ENCODE results near the gene FEZF2. TPM values are rescaled to one million over a fixed set of nuclear protein-coding genes. Genes with fewer than 3 reads are reported as not detected.

The FEZF2 gene
- total RNA-seq, 4 donors from 2014 or later: not detected

DNA sequence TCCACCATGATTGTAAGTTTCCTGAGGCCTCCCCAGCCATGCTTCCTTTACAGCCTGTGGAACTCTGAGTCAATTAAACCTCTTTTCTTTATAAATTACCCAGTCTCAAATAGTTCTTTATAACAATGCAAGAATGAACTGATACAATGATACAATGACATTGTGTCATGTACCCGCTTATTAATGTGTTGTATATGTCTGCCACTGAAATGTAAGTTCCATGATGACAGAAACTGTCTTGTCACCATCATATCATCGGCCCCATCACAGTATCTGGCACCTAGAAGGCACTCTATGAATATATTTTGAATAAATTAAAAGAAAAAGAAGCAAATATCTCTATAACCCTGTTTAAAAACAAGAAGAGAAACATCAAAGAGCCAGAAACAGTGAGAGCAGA lies 29.6 kb downstream of the FEZF2 start:
- Histone ChIP-seq H3K27me3 (no peaks in the 10 kb centered on the region), H3K9me3 (no peaks in the 10 kb centered on the region), H3K36me3 (no peaks in the 10 kb centered on the region), H3K27ac (no peak overlapping the region), H3K4me3 (no peak overlapping the region), H3K4me1 (no peaks in the 10 kb centered on the region)
- TF ChIP-seq EP300 (IDR thresholded peaks at IDR 0.05; ENCODE audit: low read depth): no peak
- TF ChIP-seq POLR2AphosphoS5 (IDR thresholded peaks at IDR 0.05): no peak
- TF ChIP-seq, protein P1, sequence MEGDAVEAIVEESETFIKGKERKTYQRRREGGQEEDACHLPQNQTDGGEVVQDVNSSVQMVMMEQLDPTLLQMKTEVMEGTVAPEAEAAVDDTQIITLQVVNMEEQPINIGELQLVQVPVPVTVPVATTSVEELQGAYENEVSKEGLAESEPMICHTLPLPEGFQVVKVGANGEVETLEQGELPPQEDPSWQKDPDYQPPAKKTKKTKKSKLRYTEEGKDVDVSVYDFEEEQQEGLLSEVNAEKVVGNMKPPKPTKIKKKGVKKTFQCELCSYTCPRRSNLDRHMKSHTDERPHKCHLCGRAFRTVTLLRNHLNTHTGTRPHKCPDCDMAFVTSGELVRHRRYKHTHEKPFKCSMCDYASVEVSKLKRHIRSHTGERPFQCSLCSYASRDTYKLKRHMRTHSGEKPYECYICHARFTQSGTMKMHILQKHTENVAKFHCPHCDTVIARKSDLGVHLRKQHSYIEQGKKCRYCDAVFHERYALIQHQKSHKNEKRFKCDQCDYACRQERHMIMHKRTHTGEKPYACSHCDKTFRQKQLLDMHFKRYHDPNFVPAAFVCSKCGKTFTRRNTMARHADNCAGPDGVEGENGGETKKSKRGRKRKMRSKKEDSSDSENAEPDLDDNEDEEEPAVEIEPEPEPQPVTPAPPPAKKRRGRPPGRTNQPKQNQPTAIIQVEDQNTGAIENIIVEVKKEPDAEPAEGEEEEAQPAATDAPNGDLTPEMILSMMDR (IDR thresholded peaks at IDR 0.05): no peak
- TF ChIP-seq POLR2A (IDR thresholded peaks at IDR 0.05): no peak
- DNase-seq: no peak
- intact Hi-C loops (cut with DNase I; ENCODE audit: low total_unique reads): no loop called here
- WGBS, 2 donors (ENCODE audit: low coverage in 1 of 2): 78 to 81% methylated on average over 2 of the region's 2 CpGs
- in situ Hi-C loops (cut with MboI; ENCODE audit: low pct_ligation_motif_present in 1 of 4, low pct_unique_long_range_greater_than_20kb in 1 of 4, low sequenced_read_pairs in 3 of 4): loop anchor here in 1 of 4 donors (25.0 kb wide), 1 partner anchor 219 kb away; no protein-coding TSS in a partner anchor

DNA sequence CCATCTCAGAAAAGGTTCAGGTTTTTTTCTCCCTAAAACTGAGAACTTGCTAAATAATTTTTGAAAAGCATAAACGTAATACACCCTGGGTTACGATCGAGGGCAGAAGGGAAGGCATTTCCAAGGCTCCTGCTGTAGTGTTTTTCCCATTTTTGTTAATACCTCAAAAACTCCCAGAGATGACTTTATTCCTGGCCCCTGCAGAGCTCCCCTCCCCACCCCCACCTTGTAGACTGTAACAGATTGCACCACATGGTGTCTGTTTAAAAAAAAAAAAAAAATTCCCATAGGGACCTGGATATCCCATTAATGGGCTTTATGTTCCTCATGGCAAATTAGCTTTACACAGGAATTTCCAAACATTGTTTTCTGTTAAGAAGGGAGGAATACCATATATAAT lies 38.2 kb downstream of the FEZF2 start:
- in situ Hi-C loops (cut with MboI; ENCODE audit: low pct_ligation_motif_present in 1 of 4, low pct_unique_long_range_greater_than_20kb in 1 of 4, low sequenced_read_pairs in 3 of 4): loop anchor here in 1 of 4 donors (25.0 kb wide), 1 partner anchor 227 kb away; no protein-coding TSS in a partner anchor

DNA sequence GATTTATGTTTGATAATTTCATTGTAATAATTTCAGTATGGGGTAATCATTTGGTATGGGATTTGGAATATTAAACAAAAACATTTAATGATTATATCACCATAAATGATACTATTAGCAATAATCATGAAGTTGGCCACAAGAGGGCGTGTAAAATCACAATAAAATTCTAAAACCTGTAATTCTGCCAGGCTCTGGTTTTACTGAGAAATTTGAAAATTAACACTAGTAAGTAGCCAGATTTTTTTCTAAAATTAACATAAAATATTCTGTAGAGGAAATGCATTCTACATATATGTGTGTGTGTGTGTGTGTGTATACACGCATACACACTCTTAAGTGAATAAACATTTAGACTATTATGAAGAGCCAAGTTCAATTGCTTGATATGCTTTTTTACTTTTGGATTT lies 40.5 kb downstream of the FEZF2 start:
- Histone ChIP-seq H3K27me3 (no peaks in the 10 kb centered on the region), H3K4me3 (no peak overlapping the region), H3K9me3 (no peaks in the 10 kb centered on the region), H3K36me3 (no peaks in the 10 kb centered on the region), H3K27ac (no peak overlapping the region), H3K4me1 (no peaks in the 10 kb centered on the region)
- intact Hi-C loops (cut with DNase I; ENCODE audit: low total_unique reads) (no loop called here), in situ Hi-C loops (cut with MboI; ENCODE audit: low pct_ligation_motif_present in 1 of 4, low pct_unique_long_range_greater_than_20kb in 1 of 4, low sequenced_read_pairs in 3 of 4) (loop anchor here in 1 of 4 donors (25.0 kb wide), 1 partner anchor 229 kb away; no protein-coding TSS in a partner anchor)
- WGBS, 2 donors (ENCODE audit: low coverage in 1 of 2): 47 to 58% methylated on average over 2 of the region's 2 CpGs
- TF ChIP-seq, protein P1 (IDR thresholded peaks at IDR 0.05): peak in 4 of 5 experiments; percentile 37 to 46 (median 44)
- no peak for TF ChIP-seq EP300 (IDR thresholded peaks at IDR 0.05; ENCODE audit: low read depth)
- DNase-seq: no peak

More for the DNA sequence above, 38.2 kb downstream of the FEZF2 start:
- H3K4me1 ChIP-seq: no peaks in the 10 kb centered on the region
- WGBS, 2 donors (ENCODE audit: low coverage in 1 of 2): 90 to 92% methylated on average over 3 of the region's 3 CpGs
- no peaks in the 10 kb centered on the region for H3K9me3 ChIP-seq
- TF ChIP-seq POLR2AphosphoS5 (IDR thresholded peaks at IDR 0.05): no peak
- TF ChIP-seq EP300 (IDR thresholded peaks at IDR 0.05; ENCODE audit: low read depth): no peak
- TF ChIP-seq, protein P1 (IDR thresholded peaks at IDR 0.05): no peak
- no peak for TF ChIP-seq POLR2A (IDR thresholded peaks at IDR 0.05)
- H3K36me3 ChIP-seq: no peaks in the 10 kb centered on the region
- DNase-seq: no peak
- no peak overlapping the region for H3K27ac ChIP-seq
- no peaks in the 10 kb centered on the region for H3K27me3 ChIP-seq
- intact Hi-C loops (cut with DNase I; ENCODE audit: low total_unique reads): no loop called here
- no peak overlapping the region for H3K4me3 ChIP-seq

DNA sequence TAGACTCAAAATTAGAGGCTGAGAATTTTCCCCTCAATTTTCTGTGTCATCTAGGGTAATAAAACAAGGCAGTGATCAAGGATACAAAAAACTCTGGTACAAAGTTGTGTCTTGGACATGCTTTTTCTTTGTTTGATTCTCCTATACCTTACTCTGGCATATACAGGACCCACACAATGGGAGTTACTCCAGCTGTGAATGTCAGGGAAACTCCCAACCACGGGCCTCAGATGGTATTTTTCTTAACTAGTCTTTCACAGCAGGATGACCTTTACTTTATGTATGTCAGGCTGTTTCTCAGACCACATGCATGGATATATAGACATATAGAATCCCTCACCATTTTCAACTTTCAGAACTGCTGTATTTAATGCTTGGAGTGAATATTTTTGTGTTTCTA lies 41.3 kb downstream of the FEZF2 start:
- no peaks in the 10 kb centered on the region for H3K27me3 ChIP-seq
- H3K27ac ChIP-seq: no peak overlapping the region
- intact Hi-C loops (cut with DNase I; ENCODE audit: low total_unique reads): no loop called here
- no peak for DNase-seq
- TF ChIP-seq POLR2A (IDR thresholded peaks at IDR 0.05) (no peak), POLR2AphosphoS5 (IDR thresholded peaks at IDR 0.05) (no peak), EP300 (IDR thresholded peaks at IDR 0.05; ENCODE audit: low read depth) (no peak)
- TF ChIP-seq, protein P1 (IDR thresholded peaks at IDR 0.05): no peak
- no peak overlapping the region for H3K4me3 ChIP-seq
- H3K4me1 ChIP-seq: no peaks in the 10 kb centered on the region
- WGBS, 2 donors (ENCODE audit: low coverage in 1 of 2): 25 to 71% methylated on average over 1 of the region's 1 CpG
- H3K36me3 ChIP-seq: no peaks in the 10 kb centered on the region
- in situ Hi-C loops (cut with MboI; ENCODE audit: low pct_ligation_motif_present in 1 of 4, low pct_unique_long_range_greater_than_20kb in 1 of 4, low sequenced_read_pairs in 3 of 4): loop anchor here in 1 of 4 donors (25.0 kb wide), 1 partner anchor 230 kb away; no protein-coding TSS in a partner anchor
- H3K9me3 ChIP-seq: no peaks in the 10 kb centered on the region
